Peyer's patch (tissue), 4 donors: ENCODE results near the gene EVI2B. TPM values are rescaled to one million over a fixed set of nuclear protein-coding genes. Genes with fewer than 3 reads are reported as not detected.
"Not testable (repeated sequence)": the region's sequence is repeated elsewhere in the genome, so short reads cannot be mapped to it uniquely, and the experiment has no call there.

ENCODE experiments used
- DNase-seq, 3 donors: peaks; one replicate each; pipeline ENCODE4 v3.0.0-alpha.2; 2017 to 2019
- H3K27ac ChIP-seq, 4 donors: fragments of 200-600 bp; sonication (generic); one replicate each; pipeline ENCODE4 v1.5.1; 2016 to 2019
- H3K27me3 ChIP-seq, 2 donors: fragments of 200-600 bp; sonication (generic); one replicate each; pipeline ENCODE4 v1.5.1; 2019
- H3K36me3 ChIP-seq, 3 donors: fragments of 200-600 bp; sonication (generic); one replicate each; pipeline ENCODE4 v1.5.1; 2016 to 2019
- H3K4me1 ChIP-seq, 4 donors: fragments of 200-600 bp; sonication (generic); one replicate each; pipeline ENCODE4 v1.5.1; 2016 to 2019
- H3K4me3 ChIP-seq, 4 donors: fragments of 200-600 bp; sonication (generic); 1 replicate in 3 of 4; 2 replicates in 1 of 4; pipeline ENCODE4 v1.5.1; 2016 to 2019; ENCODE audit warnings: mild to moderate bottlenecking in 1 of 4
- H3K9me3 ChIP-seq, 4 donors: fragments of 200-600 bp; sonication (generic); one replicate each; pipeline ENCODE4 v1.5.1; 2016 to 2019; ENCODE audit warnings: mild to moderate bottlenecking in 1 of 4
- CTCF ChIP-seq, 6 experiments: fragments of 450-650 bp in 4 of 6; fragments of 200-600 bp in 2 of 6; sonication (generic) in 1 of 6; IDR thresholded peaks; one replicate each; pipeline ENCODE4 v1.5.1; 2017 to 2019; ENCODE audit warnings: antibody characterized with exemption in 6 of 6, mild to moderate bottlenecking in 3 of 6, moderate library complexity in 1 of 6
- POLR2A ChIP-seq, 2 donors: fragments of 450-650 bp; IDR thresholded peaks; one replicate each; pipeline ENCODE4 v1.5.1; 2017; ENCODE audit warnings: antibody characterized with exemption in 2 of 2, mild to moderate bottlenecking in 2 of 2, moderate library complexity in 2 of 2
- total RNA-seq, 4 donors: library from RNA; depleted of rRNA; stranded (reverse); fragments of >200 nt; gene quantifications; one replicate each; pipeline ENCODE4 v1.1.0, GENCODE V29; 2016

EVI2B gene
- total RNA-seq, 4 donors from 2014 or later = 5.6 to 70.1 (median 8.7) TPM

DNA sequence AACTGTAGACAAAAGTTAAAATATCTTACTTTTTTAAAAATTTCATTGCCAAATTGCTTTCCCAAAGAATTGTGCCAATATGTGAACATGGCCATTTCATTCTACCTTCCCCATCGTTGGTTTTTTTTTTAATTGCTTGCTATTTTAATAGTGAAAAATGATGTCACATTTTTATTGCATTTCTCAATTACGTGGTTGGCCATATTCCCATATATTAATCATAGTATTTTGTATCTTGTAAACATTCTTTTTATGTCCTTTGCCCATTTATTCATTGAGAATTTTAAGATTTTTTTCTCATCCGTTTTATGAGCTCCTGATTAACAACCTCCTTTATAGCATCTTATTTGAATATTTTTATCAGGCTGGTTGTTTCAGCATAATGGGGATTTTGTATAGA is 24.1 kb downstream of the EVI2B start:
- H3K27ac ChIP-seq = no peak overlapping the region
- no peaks in the 10 kb centered on the region for H3K9me3 ChIP-seq
- TF ChIP-seq POLR2A (IDR thresholded peaks at IDR 0.05) = no peak
- TF ChIP-seq CTCF (IDR thresholded peaks at IDR 0.05) = no peak
- H3K27me3 ChIP-seq = no peaks in the 10 kb centered on the region
- no peaks in the 10 kb centered on the region for H3K4me1 ChIP-seq
- no peak for DNase-seq
- no peaks in the 10 kb centered on the region for H3K36me3 ChIP-seq
- no peak overlapping the region for H3K4me3 ChIP-seq

- not testable (repeated sequence) for DNase-seq, H3K9me3 ChIP-seq, H3K4me1 ChIP-seq, H3K36me3 ChIP-seq, H3K4me3 ChIP-seq, H3K27ac ChIP-seq, H3K27me3 ChIP-seq
Measured at GRCh38 chr17:31287932-31288331, 25.9 kb downstream of the EVI2B start.

GRCh38 chr17:31286587-31286986 is 27.3 kb downstream of the EVI2B start:
- TF ChIP-seq POLR2A (IDR thresholded peaks at IDR 0.05) (no peak), CTCF (IDR thresholded peaks at IDR 0.05) (no peak)
- H3K9me3 ChIP-seq = no peaks in the 10 kb centered on the region
- no peaks in the 10 kb centered on the region for H3K4me1 ChIP-seq
- H3K27ac ChIP-seq = no peak overlapping the region
- H3K27me3 ChIP-seq = no peaks in the 10 kb centered on the region
- no peak for DNase-seq
- H3K4me3 ChIP-seq = no peak overlapping the region
- no peaks in the 10 kb centered on the region for H3K36me3 ChIP-seq

GRCh38 chr17:31283841-31284240 is 30.0 kb downstream of the EVI2B start:
- Histone ChIP-seq H3K27ac (no peak overlapping the region), H3K4me1 (no peaks in the 10 kb centered on the region), H3K27me3 (no peaks in the 10 kb centered on the region), H3K9me3 (no peaks in the 10 kb centered on the region), H3K4me3 (no peak overlapping the region), H3K36me3 (no peaks in the 10 kb centered on the region)
- TF ChIP-seq CTCF (IDR thresholded peaks at IDR 0.05) = no peak
- no peak for DNase-seq

DNA sequence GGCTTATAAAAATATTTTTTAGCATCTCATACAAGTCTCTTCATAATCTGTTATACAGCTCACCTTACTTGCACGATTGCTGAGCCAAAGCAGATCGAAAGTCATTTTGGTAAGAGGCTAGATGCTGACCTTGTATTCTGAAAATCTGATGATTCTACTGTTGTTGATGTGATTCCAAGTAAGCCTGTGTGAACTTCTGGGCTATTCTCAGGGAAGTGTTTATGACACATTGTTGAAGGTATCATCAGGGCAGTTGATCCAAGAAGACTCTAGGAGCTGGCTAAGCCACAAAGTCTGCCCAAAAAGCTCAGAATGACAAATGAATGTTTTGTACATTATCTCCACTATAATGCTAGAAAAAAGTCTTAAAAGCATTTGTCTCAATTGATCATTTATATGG is 32.8 kb downstream of the EVI2B start:
- Histone ChIP-seq H3K9me3 (no peaks in the 10 kb centered on the region), H3K4me1 (no peaks in the 10 kb centered on the region), H3K27me3 (no peaks in the 10 kb centered on the region), H3K27ac (no peak overlapping the region), H3K4me3 (no peak overlapping the region), H3K36me3 (peaks cover 0 to 8% (median 0%) of the 10 kb centered on the region in 3 donors)
- DNase-seq = no peak
- no peak for TF ChIP-seq CTCF (IDR thresholded peaks at IDR 0.05)
- no peak for TF ChIP-seq POLR2A (IDR thresholded peaks at IDR 0.05)

DNA sequence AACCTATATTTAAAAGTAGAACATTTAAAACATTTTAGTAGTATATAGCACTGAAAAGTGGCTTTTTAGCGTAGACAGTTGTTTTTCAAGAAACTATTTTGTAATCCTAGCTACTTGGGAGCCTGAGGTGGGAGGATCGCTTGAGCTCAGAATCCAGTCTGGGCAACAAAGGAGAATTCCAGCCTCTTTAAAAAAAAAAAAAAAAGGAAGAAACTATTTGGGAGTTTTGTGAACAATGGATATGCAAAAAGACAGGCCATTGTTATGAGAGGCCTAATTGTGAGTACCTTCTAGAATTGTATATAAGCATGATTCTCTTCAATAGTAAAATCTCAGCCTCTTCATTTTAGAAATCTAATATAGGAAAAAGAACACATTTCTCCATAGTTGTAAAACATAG is 34.5 kb downstream of the EVI2B start:
- H3K27me3 ChIP-seq = no peaks in the 10 kb centered on the region
- H3K4me1 ChIP-seq = no peaks in the 10 kb centered on the region
- H3K36me3 ChIP-seq = peaks cover 0 to 8% (median 0%) of the 10 kb centered on the region in 3 donors
- no peak overlapping the region for H3K4me3 ChIP-seq
- no peak for DNase-seq
- TF ChIP-seq CTCF (IDR thresholded peaks at IDR 0.05) (no peak), POLR2A (IDR thresholded peaks at IDR 0.05) (no peak)
- H3K9me3 ChIP-seq = no peaks in the 10 kb centered on the region
- no peak overlapping the region for H3K27ac ChIP-seq
